K562 (cell line): ENCODE results near the gene SMC4. TPM values are rescaled to one million over a fixed set of nuclear protein-coding genes. Genes with fewer than 3 reads are reported as not detected.

ENCODE experiments used
- ATF2 ChIP-seq: sonication (generic); formaldehyde crosslinking; IDR thresholded peaks from 2 replicates; pipeline ENCODE4 v1.8.1; 2022; ENCODE audit warnings: missing genetic modification reagents
- CBX2 ChIP-seq: fragments of 200-600 bp; sonication (generic); IDR thresholded peaks from one replicate; pipeline ENCODE4 v1.6.1; 2012; ENCODE audit warnings: mild to moderate bottlenecking, low read length, inconsistent platforms; ENCODE audit not compliant: insufficient read depth, poor library complexity, severe bottlenecking
- HDAC3 ChIP-seq: fragments of 450-650 bp; IDR thresholded peaks from 2 replicates; pipeline ENCODE4 v1.6.1; 2018; ENCODE audit warnings: borderline replicate concordance, mild to moderate bottlenecking, moderate library complexity; ENCODE audit not compliant: partially characterized antibody
- IRF9 ChIP-seq: fragments of 450-650 bp; IDR thresholded peaks from 2 replicates; pipeline ENCODE4 v1.6.1; 2016; ENCODE audit warnings: missing biosample characterization, missing genetic modification characterization
- JUND ChIP-seq, 2 experiments: IDR thresholded peaks; 2 replicates in 1 of 2; 3 replicates in 1 of 2; pipeline ENCODE4 v1.6.1; 2011; ENCODE audit warnings: borderline replicate concordance in 2 of 2, low read depth in 2 of 2, low read length in 2 of 2, improper control_type of control experiment in 1 of 2, missing biosample characterization in 1 of 2, missing genetic modification characterization in 1 of 2, missing genetic modification reagents in 1 of 2
- NKRF ChIP-seq: fragments of 450-650 bp; IDR thresholded peaks from 2 replicates; pipeline ENCODE4 v1.6.1; 2016; ENCODE audit warnings: borderline replicate concordance
- SMAD2 ChIP-seq: fragments of 150-350 bp; IDR thresholded peaks from 2 replicates; pipeline ENCODE4 v1.6.1; 2014; ENCODE audit warnings: low read depth, mild to moderate bottlenecking, low read length
- SP1 ChIP-seq: sonication (generic); formaldehyde crosslinking; IDR thresholded peaks from 2 replicates; pipeline ENCODE4 v1.8.1; 2022; ENCODE audit warnings: mild to moderate bottlenecking, missing genetic modification reagents
- SRSF9 ChIP-seq: fragments of 200-400 bp; formaldehyde crosslinking; IDR thresholded peaks from 2 replicates; pipeline ENCODE4 v1.6.1; 2017; ENCODE audit warnings: low read depth, low read length, borderline replicate concordance
- TAF15 ChIP-seq: fragments of 200-400 bp; formaldehyde crosslinking; IDR thresholded peaks from 2 replicates; pipeline ENCODE4 v1.6.1; 2017; ENCODE audit warnings: mild to moderate bottlenecking, low read depth, low read length, moderate library complexity
- TARDBP ChIP-seq: fragments of 450-650 bp; IDR thresholded peaks from 2 replicates; pipeline ENCODE4 v1.6.1; 2016
- ZNF232 ChIP-seq: sonication (generic); formaldehyde crosslinking; IDR thresholded peaks from 2 replicates; pipeline ENCODE4 v1.8.0; 2022; ENCODE audit warnings: mild to moderate bottlenecking, missing genetic modification reagents
- ZNF311 ChIP-seq: fragments of 250-450 bp; sonication (Bioruptor Pico); IDR thresholded peaks from 2 replicates; pipeline ENCODE4 v1.4.0; 2020; ENCODE audit warnings: mild to moderate bottlenecking, moderate library complexity
- ZNF512 ChIP-seq: IDR thresholded peaks from 2 replicates; pipeline ENCODE4 v1.6.1; 2016; ENCODE audit warnings: missing genetic modification characterization, missing compliant biosample characterization
- ZNF518B ChIP-seq: fragments of 250-450 bp; sonication (Bioruptor Pico); IDR thresholded peaks from 2 replicates; pipeline ENCODE4 v1.5.0; 2021; ENCODE audit warnings: mild to moderate bottlenecking, moderate library complexity
- ZNF589 ChIP-seq: fragments of 200-800 bp; sonication (Bioruptor generic); IDR thresholded peaks from 2 replicates; pipeline ENCODE4 v1.6.1; 2016; ENCODE audit warnings: low read depth, missing genetic modification characterization, missing compliant biosample characterization
- polyA plus RNA-seq, 8 experiments: library from polyadenylated mRNA; depleted of rRNA in 4 of 8; stranded (reverse) in 5 of 8; unstranded in 3 of 8; fragments of >200 nt; fragmentation: Nextera tagmentation in 2 of 8; fragmentation: Illumina TruSeq in 1 of 8; extraction: Ambion mirVana in 2 of 8; extraction: Trizol in 1 of 8; gene quantifications; 2 replicates each; pipeline versions ENCODE4 v1.2.1 to v1.2.3, GENCODE V29; 2011 to 2014; ENCODE audit warnings: inconsistent platforms in 1 of 8, missing spikeins in 1 of 8
- total RNA-seq, 7 experiments: library from RNA; depleted of rRNA in 6 of 7; stranded (reverse); fragments of >200 nt in 6 of 7; fragmentation: Illumina TruSeq in 2 of 7; extraction: Trizol in 2 of 7; gene quantifications; 2 replicates each; pipeline versions ENCODE4 v1.2.1 to v1.2.3, GENCODE V29; 2011 to 2021; ENCODE audit warnings: low replicate concordance in 1 of 7

Gene SMC4
- total and polyA plus RNA-seq, 9 of the 15 experiments (the other 6 are each of a cell fraction or from before 2014, with no cell fraction given): 87.9 to 347 (median 176) TPM

GRCh38 chr3:160449636-160450598 is 50.5 kb downstream of the SMC4 start, which contains the start of gene TRIM59 (continued):
- TF ChIP-seq ZNF518B (CRISPR knock-in tag): no peak
- TF ChIP-seq ZNF512 (tag): no peak
- no peak for TF ChIP-seq ATF2 (CRISPR knock-in tag)
- TF ChIP-seq TARDBP: no peak
- no peak for TF ChIP-seq SRSF9
- peak; percentile 22; the same call in 1 of the 2 replicates for TF ChIP-seq JUND (IDR thresholded peaks at IDR 0.05; ENCODE audit: borderline replicate concordance, low read depth, low read length)
- no peak for TF ChIP-seq JUND (tag; IDR thresholded peaks at IDR 0.05; ENCODE audit: borderline replicate concordance, low read depth, low read length)
- no peak for TF ChIP-seq IRF9 (tag)
- no peak for TF ChIP-seq TAF15
- TF ChIP-seq CBX2: no peak
- no peak for TF ChIP-seq HDAC3
- peak; percentile 70; the same call in 1 of the 2 replicates for TF ChIP-seq NKRF
- peak; percentile 87 for TF ChIP-seq ZNF589 (CRISPR knock-in tag)
- peak; percentile 93 for TF ChIP-seq SP1 (CRISPR knock-in tag)
- peak; percentile 88 for TF ChIP-seq ZNF232 (CRISPR knock-in tag)
- no peak for TF ChIP-seq ZNF311
- no peak for TF ChIP-seq SMAD2
